Memory B cell (primary cell): ENCODE data around the gene STARD13.

Source experiments
- ATAC-seq: fragments of 150-1000 bp; cut with Tn5 transposase; 2 replicates; pipeline ENCODE4 v1.10.0; 2021; ENCODE audit warnings: low read depth, mild to moderate bottlenecking, moderate library complexity
- DNase-seq, 2 donors: peaks; one replicate each; pipeline ENCODE4 v3.0.0; 2022; ENCODE audit warnings: low spot score in 2 of 2
- H3K27ac Mint-ChIP-seq: one replicate; pipeline ENCODE4 v1.8.0; 2022; ENCODE audit warnings: mild to moderate bottlenecking, moderate library complexity, mixed read lengths
- H3K27me3 Mint-ChIP-seq: one replicate; pipeline ENCODE4 v1.8.0; 2022; ENCODE audit warnings: mixed read lengths
- H3K36me3 Mint-ChIP-seq: one replicate; pipeline ENCODE4 v1.8.0; 2022; ENCODE audit warnings: mild to moderate bottlenecking, mixed read lengths
- H3K4me1 Mint-ChIP-seq: one replicate; pipeline ENCODE4 v1.8.0; 2022; ENCODE audit warnings: mixed read lengths
- H3K4me3 Mint-ChIP-seq: one replicate; pipeline ENCODE4 v1.8.0; 2022; ENCODE audit warnings: mild to moderate bottlenecking, moderate library complexity, mixed read lengths
- H3K9me3 Mint-ChIP-seq: one replicate; pipeline ENCODE4 v1.8.0; 2022; ENCODE audit warnings: mixed read lengths

Gene STARD13

GRCh38 chr13:33191425-33192210, 93.9 kb downstream of the STARD13 start:
- no peak overlapping the region for H3K4me3 Mint-ChIP-seq
- no peak overlapping the region for H3K27ac Mint-ChIP-seq
- no peaks in the 10 kb centered on the region for H3K9me3 Mint-ChIP-seq
- DNase-seq (no peak), ATAC-seq (no peak)
- peaks cover 6% of the 10 kb centered on the region for H3K4me1 Mint-ChIP-seq
- peaks cover 2% of the 10 kb centered on the region for H3K27me3 Mint-ChIP-seq
- H3K36me3 Mint-ChIP-seq: no peaks in the 10 kb centered on the region

GRCh38 chr13:33189470-33189869, 96.1 kb downstream of the STARD13 start:
- Mint-ChIP-seq H3K36me3 (no peaks in the 10 kb centered on the region), H3K4me1 (no peaks in the 10 kb centered on the region), H3K27me3 (peaks cover 2% of the 10 kb centered on the region), H3K27ac (no peak overlapping the region), H3K4me3 (no peak overlapping the region), H3K9me3 (no peaks in the 10 kb centered on the region)
- DNase-seq: no peak
- ATAC-seq: no peak

- H3K9me3 Mint-ChIP-seq: no peaks in the 10 kb centered on the region
- peaks cover 5% of the 10 kb centered on the region for H3K27me3 Mint-ChIP-seq
- no peaks in the 10 kb centered on the region for H3K36me3 Mint-ChIP-seq
- no peaks in the 10 kb centered on the region for H3K4me1 Mint-ChIP-seq
- H3K4me3 Mint-ChIP-seq: no peak overlapping the region
- DNase-seq (no peak), ATAC-seq (no peak)
- no peak overlapping the region for H3K27ac Mint-ChIP-seq
These were observed 97.3 kb downstream of the STARD13 start for GRCh38 chr13:33188093-33188882.

GRCh38 chr13:33186861-33187291, 98.7 kb downstream of the STARD13 start:
- ATAC-seq (no peak), DNase-seq (no peak)
- Mint-ChIP-seq H3K36me3 (no peaks in the 10 kb centered on the region), H3K4me1 (no peaks in the 10 kb centered on the region), H3K4me3 (no peak overlapping the region), H3K27ac (no peak overlapping the region), H3K9me3 (no peaks in the 10 kb centered on the region), H3K27me3 (peaks cover 10% of the 10 kb centered on the region)

GRCh38 chr13:33185853-33186252, 99.7 kb downstream of the STARD13 start:
- no peaks in the 10 kb centered on the region for H3K36me3 Mint-ChIP-seq
- no peak for ATAC-seq
- peaks cover 10% of the 10 kb centered on the region for H3K27me3 Mint-ChIP-seq
- H3K4me1 Mint-ChIP-seq: no peaks in the 10 kb centered on the region
- H3K4me3 Mint-ChIP-seq: no peak overlapping the region
- H3K27ac Mint-ChIP-seq: no peak overlapping the region
- DNase-seq: no peak
- H3K9me3 Mint-ChIP-seq: no peaks in the 10 kb centered on the region

GRCh38 chr13:33184530-33184929, 101.0 kb downstream of the STARD13 start:
- Mint-ChIP-seq H3K36me3 (no peaks in the 10 kb centered on the region), H3K4me1 (no peaks in the 10 kb centered on the region), H3K27me3 (peaks cover 10% of the 10 kb centered on the region), H3K4me3 (no peak overlapping the region), H3K27ac (no peak overlapping the region), H3K9me3 (no peaks in the 10 kb centered on the region)
- ATAC-seq: no peak
- no peak for DNase-seq

- Mint-ChIP-seq H3K4me3 (no peak overlapping the region), H3K27ac (no peak overlapping the region), H3K36me3 (no peaks in the 10 kb centered on the region), H3K27me3 (peaks cover 10% of the 10 kb centered on the region), H3K4me1 (no peaks in the 10 kb centered on the region), H3K9me3 (no peaks in the 10 kb centered on the region)
- no peak for ATAC-seq
- DNase-seq: no peak
These were observed 101.5 kb downstream of the STARD13 start for GRCh38 chr13:33184112-33184490.

GRCh38 chr13:33183431-33184111, 102.0 kb downstream of the STARD13 start:
- no peak for DNase-seq
- H3K27me3 Mint-ChIP-seq: peaks cover 10% of the 10 kb centered on the region
- ATAC-seq: no peak
- no peaks in the 10 kb centered on the region for H3K9me3 Mint-ChIP-seq
- no peak overlapping the region for H3K4me3 Mint-ChIP-seq
- no peaks in the 10 kb centered on the region for H3K36me3 Mint-ChIP-seq
- H3K4me1 Mint-ChIP-seq: no peaks in the 10 kb centered on the region
- no peak overlapping the region for H3K27ac Mint-ChIP-seq

- Mint-ChIP-seq H3K27ac (no peak overlapping the region), H3K4me3 (no peak overlapping the region), H3K27me3 (peaks cover 10% of the 10 kb centered on the region), H3K4me1 (no peaks in the 10 kb centered on the region), H3K36me3 (no peaks in the 10 kb centered on the region), H3K9me3 (no peaks in the 10 kb centered on the region)
- ATAC-seq: no peak
- no peak for DNase-seq
These were observed 102.8 kb downstream of the STARD13 start for GRCh38 chr13:33182729-33183128.

- Mint-ChIP-seq H3K27ac (no peak overlapping the region), H3K27me3 (peaks cover 10% of the 10 kb centered on the region), H3K4me1 (no peaks in the 10 kb centered on the region), H3K36me3 (no peaks in the 10 kb centered on the region), H3K4me3 (no peak overlapping the region), H3K9me3 (no peaks in the 10 kb centered on the region)
- DNase-seq (no peak), ATAC-seq (no peak)
These were observed 104.3 kb downstream of the STARD13 start for GRCh38 chr13:33181264-33181663.

GRCh38 chr13:33180122-33180804, 105.3 kb downstream of the STARD13 start:
- peaks cover 8% of the 10 kb centered on the region for H3K27me3 Mint-ChIP-seq
- no peaks in the 10 kb centered on the region for H3K4me1 Mint-ChIP-seq
- ATAC-seq (no peak), DNase-seq (no peak)
- H3K36me3 Mint-ChIP-seq: no peaks in the 10 kb centered on the region
- no peak overlapping the region for H3K27ac Mint-ChIP-seq
- H3K9me3 Mint-ChIP-seq: no peaks in the 10 kb centered on the region
- no peak overlapping the region for H3K4me3 Mint-ChIP-seq

GRCh38 chr13:33179463-33179862, 106.1 kb downstream of the STARD13 start:
- Mint-ChIP-seq H3K36me3 (no peaks in the 10 kb centered on the region), H3K9me3 (no peaks in the 10 kb centered on the region), H3K27me3 (peaks cover 8% of the 10 kb centered on the region), H3K4me1 (no peaks in the 10 kb centered on the region), H3K4me3 (no peak overlapping the region), H3K27ac (no peak overlapping the region)
- no peak for DNase-seq
- ATAC-seq: no peak

GRCh38 chr13:33178209-33178840, 107.2 kb downstream of the STARD13 start:
- DNase-seq: no peak
- ATAC-seq: no peak

More at GRCh38 chr13:33178209-33178840, 107.2 kb downstream of the STARD13 start:
- Mint-ChIP-seq H3K9me3 (no peaks in the 10 kb centered on the region), H3K36me3 (no peaks in the 10 kb centered on the region), H3K4me1 (no peaks in the 10 kb centered on the region), H3K27me3 (peaks cover 4% of the 10 kb centered on the region), H3K4me3 (no peak overlapping the region), H3K27ac (no peak overlapping the region)
